Measurements from ENCODE around the gene POP5.

GRCh38 chr12:120573560-120573959, 7.6 kb downstream of the POP5 start:
- no peak for TF ChIP-seq CTCF (IDR thresholded peaks at IDR 0.05; ENCODE audit: insufficient read depth, low read length, poor library complexity, severe bottlenecking)
- TF ChIP-seq EZH2phosphoT487 (conservative IDR thresholded peaks at IDR 0.05; ENCODE audit: low read length) = no peak

Data from SU-DHL-6 (cell line).